ENCODE measurements around the gene MGAT5B. TPM values are rescaled to one million over a fixed set of nuclear protein-coding genes. Genes with fewer than 3 reads are reported as not detected.

Gene MGAT5B
- total RNA-seq, 1 donor from 2014 or later = 7.4 TPM

- TF ChIP-seq CTCF (IDR thresholded peaks at IDR 0.05) = no peak
- H3K27me3 Mint-ChIP-seq = peaks cover 31% of the 10 kb centered on the region
- H3K36me3 Mint-ChIP-seq (ENCODE audit: low read depth) = no peaks in the 10 kb centered on the region
- no peak for ATAC-seq (ENCODE audit: low read depth)
- ChIA-PET CTCF (no interaction called here), POLR2A (no interaction called here)
- DNase-seq = no peak
- no peak overlapping the region for H3K4me3 Mint-ChIP-seq
- peaks cover 2% of the 10 kb centered on the region for H3K9me3 Mint-ChIP-seq
- no peaks in the 10 kb centered on the region for H3K4me1 Mint-ChIP-seq
- intact Hi-C loops (cut with micrococcal nuclease) = no loop called here
- no peak overlapping the region for H3K27ac Mint-ChIP-seq
Measured at GRCh38 chr17:76912421-76913164, 44.4 kb downstream of the MGAT5B start.

GRCh38 chr17:76914937-76915336, 46.7 kb downstream of the MGAT5B start:
- Mint-ChIP-seq H3K27ac (no peak overlapping the region), H3K36me3 (ENCODE audit: low read depth) (no peaks in the 10 kb centered on the region), H3K27me3 (peaks cover 26% of the 10 kb centered on the region), H3K4me1 (no peaks in the 10 kb centered on the region), H3K9me3 (no peaks in the 10 kb centered on the region), H3K4me3 (no peak overlapping the region)
- no peak for TF ChIP-seq CTCF (IDR thresholded peaks at IDR 0.05)
- POLR2A ChIA-PET = no interaction called here
- ATAC-seq (ENCODE audit: low read depth) (no peak), DNase-seq (no peak)
- CTCF ChIA-PET = no interaction called here
- intact Hi-C loops (cut with micrococcal nuclease) = no loop called here

GRCh38 chr17:76915840-76916510, 47.8 kb downstream of the MGAT5B start:
- no peak overlapping the region for H3K4me3 Mint-ChIP-seq
- ChIA-PET POLR2A (no interaction called here), CTCF (no interaction called here)

GRCh38 chr17:76917829-76918228, 49.6 kb downstream of the MGAT5B start:
- Mint-ChIP-seq H3K27me3 (peaks cover 19% of the 10 kb centered on the region), H3K36me3 (ENCODE audit: low read depth) (no peaks in the 10 kb centered on the region), H3K4me1 (no peaks in the 10 kb centered on the region), H3K4me3 (no peak overlapping the region), H3K27ac (no peak overlapping the region), H3K9me3 (no peaks in the 10 kb centered on the region)
- intact Hi-C loops (cut with micrococcal nuclease) = no loop called here
- TF ChIP-seq CTCF (IDR thresholded peaks at IDR 0.05) = no peak
- POLR2A ChIA-PET = interaction anchor here (1.1 kb wide), 1 partner anchor 80 kb away, joined by 3 read pairs; no protein-coding TSS in a partner anchor
- DNase-seq (no peak), ATAC-seq (ENCODE audit: low read depth) (no peak)
- CTCF ChIA-PET = no interaction called here

More at GRCh38 chr17:76915840-76916510, 47.8 kb downstream of the MGAT5B start:
- ATAC-seq (ENCODE audit: low read depth) (no peak), DNase-seq (no peak)
- Mint-ChIP-seq H3K9me3 (no peaks in the 10 kb centered on the region), H3K4me1 (no peaks in the 10 kb centered on the region), H3K27me3 (peaks cover 23% of the 10 kb centered on the region), H3K36me3 (ENCODE audit: low read depth) (no peaks in the 10 kb centered on the region), H3K27ac (no peak overlapping the region)
- no peak for TF ChIP-seq CTCF (IDR thresholded peaks at IDR 0.05)
- intact Hi-C loops (cut with micrococcal nuclease) = no loop called here

- Mint-ChIP-seq H3K4me1 (no peaks in the 10 kb centered on the region), H3K27me3 (peaks cover 12% of the 10 kb centered on the region), H3K27ac (no peak overlapping the region), H3K4me3 (no peak overlapping the region), H3K36me3 (ENCODE audit: low read depth) (no peaks in the 10 kb centered on the region), H3K9me3 (no peaks in the 10 kb centered on the region)
- no peak for TF ChIP-seq CTCF (IDR thresholded peaks at IDR 0.05)
- intact Hi-C loops (cut with micrococcal nuclease) = no loop called here
- ATAC-seq (ENCODE audit: low read depth) (no peak), DNase-seq (no peak)
- ChIA-PET POLR2A (interaction anchor here (0.6 kb wide), 1 partner anchor 18 kb away, joined by 4 read pairs; no protein-coding TSS in a partner anchor), CTCF (no interaction called here)
Measured at GRCh38 chr17:76918811-76919210, 50.6 kb downstream of the MGAT5B start.

Measured in activated B cell treated with CpG ODN at 0.5 μM for 24 hours (primary cell).